A549 (cell line): ENCODE data around the gene LARGE1. TPM values are rescaled to one million over a fixed set of nuclear protein-coding genes. Genes with fewer than 3 reads are reported as not detected.
"Not testable (repeated sequence)": the region's sequence is repeated elsewhere in the genome, so short reads cannot be mapped to it uniquely, and the experiment has no call there.

Experiments
- ATAC-seq, 2 experiments: fragments of 200-7000 bp in 1 of 2; fragments of >200 bp in 1 of 2; cut with Nextera tagmentation in 1 of 2; cut with Tn5 transposase in 1 of 2; 3 replicates each; pipeline versions ENCODE4 v1.8.0 to v1.9.1; 2018 to 2020; ENCODE audit warnings: mild to moderate bottlenecking in 1 of 2, moderate library complexity in 1 of 2
- CTCF ChIA-PET: fragments of 300-600 bp; sonication (Branson Sonifier 250); formaldehyde crosslinking; extraction: SDS; loops from one replicate; lab custom pipeline; 2021; ENCODE audit warnings: antibody characterized with exemption, inconsistent platforms; lab: Yijun Ruan, JAX
- POLR2A ChIA-PET: fragments of 350-600 bp; formaldehyde crosslinking; extraction: SDS; loops from one replicate; lab custom pipeline; 2021; ENCODE audit warnings: antibody characterized with exemption, inconsistent platforms; lab: Yijun Ruan, JAX
- DNase-seq, 2 experiments: peaks; one replicate each; pipeline versions ENCODE4 v3.0.0 to v3.0.0-alpha.2; 2011 to 2016; ENCODE audit warnings: low read depth in 1 of 2, low spot score in 1 of 2
- FAIRE-seq: peaks from 2 replicates; lab custom pipeline; 2011; peaks lifted over from hg19 to GRCh38; lab: Jason Lieb, UNC
- H3K27ac ChIP-seq, 2 experiments: fragments of >200 bp; sonication (Bioruptor Twin); formaldehyde crosslinking; 3 replicates each; pipeline ENCODE4 v1.5.1; 2016 to 2017
- H3K4me1 ChIP-seq: fragments of >200 bp; sonication (Bioruptor Twin); formaldehyde crosslinking; 3 replicates; pipeline ENCODE4 v1.6.1; 2016
- H3K4me2 ChIP-seq: fragments of >200 bp; sonication (Bioruptor Twin); formaldehyde crosslinking; 3 replicates; pipeline ENCODE4 v1.6.1; 2016
- H3K4me3 ChIP-seq: fragments of >200 bp; sonication (Bioruptor Twin); formaldehyde crosslinking; 3 replicates; pipeline ENCODE4 v1.5.1; 2016
- H3K9me3 ChIP-seq: fragments of >200 bp; sonication (Bioruptor Twin); formaldehyde crosslinking; 3 replicates; pipeline ENCODE4 v1.6.1; 2016
- CBX2 ChIP-seq: fragments of 200-600 bp; sonication (generic); IDR thresholded peaks from 2 replicates; pipeline ENCODE4 v1.6.1; 2016; ENCODE audit warnings: low read depth, mild to moderate bottlenecking, borderline replicate concordance
- CBX8 ChIP-seq: fragments of 200-600 bp; sonication (generic); IDR thresholded peaks from 2 replicates; pipeline ENCODE4 v1.6.1; 2016
- EHF ChIP-seq: fragments of 250-450 bp; sonication (Bioruptor Pico); IDR thresholded peaks from 2 replicates; pipeline ENCODE4 v1.5.0; 2020; ENCODE audit warnings: mild to moderate bottlenecking
- EP300 ChIP-seq, 2 experiments: fragments of >200 bp; sonication (Bioruptor Twin); formaldehyde crosslinking; IDR thresholded peaks; 2 replicates in 1 of 2; 3 replicates in 1 of 2; pipeline ENCODE4 v1.6.1; 2016 to 2017
- ESRRA ChIP-seq: fragments of 150-350 bp; IDR thresholded peaks from 2 replicates; pipeline ENCODE4 v1.6.1; 2014; ENCODE audit warnings: mild to moderate bottlenecking, low read length, borderline replicate concordance
- FOXS1 ChIP-seq: fragments of 250-450 bp; sonication (Bioruptor Pico); IDR thresholded peaks from 2 replicates; pipeline ENCODE4 v1.5.0; 2020; ENCODE audit warnings: mild to moderate bottlenecking, moderate library complexity
- HDAC2 ChIP-seq: fragments of 200-600 bp; sonication (generic); IDR thresholded peaks from 2 replicates; pipeline ENCODE4 v1.6.1; 2016
- HOXA7 ChIP-seq: fragments of 250-450 bp; sonication (Bioruptor Pico); IDR thresholded peaks from 2 replicates; pipeline ENCODE4 v1.5.0; 2020; ENCODE audit warnings: mild to moderate bottlenecking, moderate library complexity
- HOXB13 ChIP-seq: fragments of 250-450 bp; sonication (Bioruptor Pico); IDR thresholded peaks from 2 replicates; pipeline ENCODE4 v1.5.0; 2020; ENCODE audit warnings: low read depth, mild to moderate bottlenecking, moderate library complexity
- JUNB ChIP-seq: fragments of >200 bp; sonication (Bioruptor Twin); formaldehyde crosslinking; IDR thresholded peaks from 2 replicates; pipeline ENCODE4 v1.6.1; 2016
- KDM1A ChIP-seq: fragments of 200-600 bp; sonication (generic); IDR thresholded peaks from 2 replicates; pipeline ENCODE4 v1.6.1; 2016; ENCODE audit warnings: low read depth, mild to moderate bottlenecking
- KDM5A ChIP-seq: fragments of 200-600 bp; sonication (generic); IDR thresholded peaks from 2 replicates; pipeline ENCODE4 v1.6.1; 2016; ENCODE audit warnings: antibody characterized with exemption, mild to moderate bottlenecking
- MAZ ChIP-seq: fragments of 150-350 bp; IDR thresholded peaks from 2 replicates; pipeline ENCODE4 v1.6.1; 2014; ENCODE audit warnings: antibody characterized with exemption, low read depth, low read length, borderline replicate concordance
- MYC ChIP-seq: IDR thresholded peaks from 2 replicates; pipeline ENCODE4 v1.6.1; 2012; ENCODE audit warnings: mild to moderate bottlenecking, inconsistent platforms, low read length, improper control_type of control experiment, borderline replicate concordance
- NFE2L2 ChIP-seq: fragments of 150-350 bp; conservative IDR thresholded peaks from 2 replicates; pipeline ENCODE4 v1.6.1; 2014; ENCODE audit warnings: low read length
- NPAS2 ChIP-seq: fragments of 250-450 bp; sonication (Bioruptor Pico); IDR thresholded peaks from 2 replicates; pipeline ENCODE4 v1.8.0; 2022; ENCODE audit warnings: mild to moderate bottlenecking, moderate library complexity, borderline replicate concordance
- NR3C1 ChIP-seq: fragments of >200 bp; sonication (Bioruptor Twin); formaldehyde crosslinking; IDR thresholded peaks from 3 replicates; pipeline ENCODE4 v1.6.1; 2017
- RARB ChIP-seq: fragments of 250-450 bp; sonication (Bioruptor Pico); IDR thresholded peaks from 2 replicates; pipeline ENCODE4 v1.8.0; 2021; ENCODE audit warnings: mild to moderate bottlenecking, moderate library complexity
- RFX5 ChIP-seq: fragments of 450-650 bp; IDR thresholded peaks from 2 replicates; pipeline ENCODE4 v1.7.1; 2014; ENCODE audit warnings: antibody characterized with exemption, mild to moderate bottlenecking, moderate library complexity
- TFCP2L1 ChIP-seq: fragments of 250-450 bp; sonication (Bioruptor Pico); IDR thresholded peaks from 2 replicates; pipeline ENCODE4 v1.5.0; 2021; ENCODE audit warnings: mild to moderate bottlenecking
- ZFP36 ChIP-seq: fragments of 450-650 bp; IDR thresholded peaks from 2 replicates; pipeline ENCODE4 v1.6.1; 2014; ENCODE audit warnings: borderline replicate concordance; ENCODE audit not compliant: partially characterized antibody
- WGBS: methylation state at CpG from one replicate; pipeline ENCODE4 v1.1.6; 2017; ENCODE audit errors: missing lambda C conversion rate; 5-methylcytosine and 5-hydroxymethylcytosine counted together
- polyA plus RNA-seq, 4 experiments: library from polyadenylated mRNA; depleted of rRNA in 3 of 4; stranded (reverse); fragments of >200 nt; fragmentation: RNase III in 1 of 4; extraction: RNeasy Plus Mini Kit Qiagen cat#74134 plus additional on column Dnase treatment in 1 of 4; gene quantifications; 2 replicates in 3 of 4; 3 replicates in 1 of 4; pipeline ENCODE4 v1.2.3, GENCODE V29; 2011 to 2017
- TF ChIP-seq, protein P1 (sequence below): fragments of >200 bp; sonication (Bioruptor Twin); formaldehyde crosslinking; IDR thresholded peaks from 3 replicates; pipeline ENCODE4 v1.6.1; 2016
- TF ChIP-seq, protein P2 (sequence below): IDR thresholded peaks from 2 replicates; pipeline ENCODE4 v1.6.1; 2012; ENCODE audit warnings: low read depth, borderline replicate concordance
- TF ChIP-seq, protein P3 (sequence below): fragments of 250-450 bp; sonication (Bioruptor Pico); IDR thresholded peaks from 2 replicates; pipeline ENCODE4 v1.5.0; 2021; ENCODE audit warnings: mild to moderate bottlenecking, moderate library complexity, borderline replicate concordance
- TF ChIP-seq, protein P4 (sequence below): fragments of 200-600 bp; sonication (generic); IDR thresholded peaks from 2 replicates; pipeline ENCODE4 v1.6.1; 2016; ENCODE audit warnings: antibody characterized with exemption, mild to moderate bottlenecking, moderate library complexity
- TF ChIP-seq, protein P5 (sequence below): fragments of 250-450 bp; sonication (Bioruptor Pico); IDR thresholded peaks from 2 replicates; pipeline ENCODE4 v1.5.0; 2020; ENCODE audit warnings: low read depth, mild to moderate bottlenecking, moderate library complexity

Gene LARGE1
- polyA plus RNA-seq, 2 of the 4 experiments (the other 2 are of a cell fraction) = 2.7 to 5.8 TPM

DNA sequence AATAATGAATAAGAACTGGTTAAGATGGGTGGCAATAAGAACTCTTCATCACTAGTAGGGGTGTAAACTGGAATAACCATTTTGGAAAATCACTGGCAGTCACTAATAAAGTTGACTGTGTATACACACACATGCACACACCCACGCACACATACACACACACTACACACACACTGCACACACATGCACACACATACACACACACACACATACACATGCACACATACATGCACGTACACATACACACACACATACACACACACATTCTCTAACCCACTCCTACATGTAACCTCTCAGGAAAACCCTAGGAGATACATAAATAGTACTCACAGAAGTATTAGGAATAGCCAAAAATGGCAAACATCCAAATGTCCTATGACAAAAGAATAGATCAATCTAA is 455.6 kb downstream of the LARGE1 start (continued):
- TF ChIP-seq KDM1A = no peak
- TF ChIP-seq RFX5 = no peak
- TF ChIP-seq NFE2L2 = no peak

DNA sequence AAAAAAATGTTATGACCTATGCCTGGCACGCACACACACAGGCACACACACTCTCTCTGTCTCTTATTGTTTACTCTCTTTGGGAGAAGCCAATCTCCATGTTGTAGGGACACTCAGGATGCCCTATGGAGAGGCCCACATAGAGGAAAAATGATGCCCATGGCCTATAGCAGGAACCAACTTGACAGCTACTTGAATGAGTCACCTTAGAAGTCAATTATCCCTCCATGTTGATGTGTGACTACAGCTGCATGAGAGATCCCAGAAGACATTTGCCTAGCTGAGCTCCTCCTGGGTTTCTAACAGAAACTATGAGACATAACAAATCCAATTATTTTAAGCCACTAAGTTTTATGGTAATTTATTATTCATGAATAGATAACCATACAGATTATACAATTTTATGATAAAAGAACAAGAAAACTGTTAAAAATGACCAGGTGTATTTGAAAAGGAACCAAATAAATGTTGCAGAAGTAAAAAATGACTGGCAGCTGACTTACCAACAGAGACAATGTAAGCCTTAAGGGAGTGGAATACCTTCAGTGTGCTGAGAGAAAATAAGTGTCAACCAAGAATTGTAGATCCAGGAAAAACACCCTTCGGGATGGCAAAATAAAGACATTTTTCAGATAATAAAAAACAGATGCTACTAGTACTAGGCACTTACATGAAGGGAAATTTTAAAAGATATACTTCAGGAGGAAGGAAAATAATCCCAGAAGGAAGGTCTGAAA is 458.4 kb downstream of the LARGE1 start:
- FAIRE-seq = no peak
- TF ChIP-seq NR3C1 (no peak), CBX2 (no peak), HDAC2 (no peak), MYC (no peak), ESRRA (no peak), KDM5A (no peak), CBX8 (no peak), TFCP2L1 (no peak), HOXA7 (no peak), MAZ (no peak), RARB (no peak), JUNB (no peak), EHF (CRISPR knock-in tag) (no peak), EP300 (IDR thresholded peaks at IDR 0.05) (no peak), ZFP36 (no peak), FOXS1 (CRISPR knock-in tag) (no peak), HOXB13 (CRISPR knock-in tag) (no peak)
- TF ChIP-seq, protein P1, sequence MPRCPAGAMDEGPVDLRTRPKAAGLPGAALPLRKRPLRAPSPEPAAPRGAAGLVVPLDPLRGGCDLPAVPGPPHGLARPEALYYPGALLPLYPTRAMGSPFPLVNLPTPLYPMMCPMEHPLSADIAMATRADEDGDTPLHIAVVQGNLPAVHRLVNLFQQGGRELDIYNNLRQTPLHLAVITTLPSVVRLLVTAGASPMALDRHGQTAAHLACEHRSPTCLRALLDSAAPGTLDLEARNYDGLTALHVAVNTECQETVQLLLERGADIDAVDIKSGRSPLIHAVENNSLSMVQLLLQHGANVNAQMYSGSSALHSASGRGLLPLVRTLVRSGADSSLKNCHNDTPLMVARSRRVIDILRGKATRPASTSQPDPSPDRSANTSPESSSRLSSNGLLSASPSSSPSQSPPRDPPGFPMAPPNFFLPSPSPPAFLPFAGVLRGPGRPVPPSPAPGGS = no peak
- TF ChIP-seq, protein P2, sequence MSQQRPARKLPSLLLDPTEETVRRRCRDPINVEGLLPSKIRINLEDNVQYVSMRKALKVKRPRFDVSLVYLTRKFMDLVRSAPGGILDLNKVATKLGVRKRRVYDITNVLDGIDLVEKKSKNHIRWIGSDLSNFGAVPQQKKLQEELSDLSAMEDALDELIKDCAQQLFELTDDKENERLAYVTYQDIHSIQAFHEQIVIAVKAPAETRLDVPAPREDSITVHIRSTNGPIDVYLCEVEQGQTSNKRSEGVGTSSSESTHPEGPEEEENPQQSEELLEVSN = no peak
- no peak overlapping the region for H3K4me2 ChIP-seq
- H3K9me3 ChIP-seq = peaks cover 8% of the 10 kb centered on the region; the same call in 2 of the 3 replicates
- no peak for ATAC-seq
- CTCF ChIA-PET = no interaction called here
- POLR2A ChIA-PET = no interaction called here
- 65% methylated on average over 2 of the region's 2 CpGs for WGBS
- no peak overlapping the region for H3K27ac ChIP-seq
- no peaks in the 10 kb centered on the region for H3K4me1 ChIP-seq
- peak in 1 of 2 experiments; percentile 4 for DNase-seq
- no peak overlapping the region for H3K4me3 ChIP-seq

DNA sequence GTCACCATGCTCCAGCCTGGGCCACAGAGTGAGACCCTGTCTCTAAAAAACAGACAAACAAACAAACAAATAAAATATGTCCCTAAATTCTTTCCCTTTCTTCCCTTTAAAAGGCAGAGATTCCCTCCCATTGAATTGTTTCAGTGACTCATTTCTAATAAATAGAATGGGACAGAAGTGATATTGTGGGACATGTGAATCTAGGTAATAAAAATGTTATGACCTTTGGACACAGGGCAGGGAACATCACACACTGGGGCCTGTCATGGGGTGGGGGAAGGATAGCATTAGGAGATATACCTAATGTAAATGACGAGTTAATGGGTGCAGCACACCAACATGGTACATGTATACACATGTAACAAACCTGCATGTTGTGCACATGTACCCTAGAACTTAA is 459.0 kb downstream of the LARGE1 start:
- H3K9me3 ChIP-seq, DNase-seq, POLR2A ChIA-PET, ATAC-seq, CTCF ChIA-PET, H3K4me2 ChIP-seq, FAIRE-seq, H3K4me1 ChIP-seq, H3K4me3 ChIP-seq, H3K27ac ChIP-seq: not testable (repeated sequence)
- 7% methylated on average over 1 of the region's 1 CpG for WGBS

DNA sequence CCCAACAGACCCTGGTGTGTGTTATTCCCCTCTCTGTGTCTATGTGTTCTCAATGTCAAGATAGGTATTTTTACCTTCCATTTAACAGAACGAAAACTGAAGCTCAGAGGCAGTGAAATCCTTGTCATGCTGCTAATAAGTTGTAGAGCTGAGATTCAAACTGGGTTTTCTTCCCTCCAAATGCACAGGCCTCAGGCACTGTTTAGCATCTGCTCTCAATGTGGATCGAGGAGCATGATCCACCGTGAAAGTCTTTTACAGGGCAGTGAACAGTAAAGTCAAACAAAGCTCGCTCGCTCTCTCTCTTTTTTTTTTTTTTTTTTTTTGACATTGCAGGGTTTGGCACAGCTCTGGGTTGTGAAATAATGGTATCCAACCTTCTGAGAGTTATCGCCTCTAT is 461.1 kb downstream of the LARGE1 start:
- WGBS = 92% methylated on average over 6 of the region's 6 CpGs
- no peak overlapping the region for H3K4me3 ChIP-seq
- H3K9me3 ChIP-seq = peaks cover 8% of the 10 kb centered on the region; the same call in 2 of the 3 replicates
- ChIA-PET CTCF (no interaction called here), POLR2A (no interaction called here)
- H3K4me1 ChIP-seq = no peaks in the 10 kb centered on the region
- no peak for ATAC-seq
- H3K4me2 ChIP-seq = no peak overlapping the region
- no peak overlapping the region for H3K27ac ChIP-seq
- FAIRE-seq = no peak
- no peak for DNase-seq
- TF ChIP-seq, protein P3, sequence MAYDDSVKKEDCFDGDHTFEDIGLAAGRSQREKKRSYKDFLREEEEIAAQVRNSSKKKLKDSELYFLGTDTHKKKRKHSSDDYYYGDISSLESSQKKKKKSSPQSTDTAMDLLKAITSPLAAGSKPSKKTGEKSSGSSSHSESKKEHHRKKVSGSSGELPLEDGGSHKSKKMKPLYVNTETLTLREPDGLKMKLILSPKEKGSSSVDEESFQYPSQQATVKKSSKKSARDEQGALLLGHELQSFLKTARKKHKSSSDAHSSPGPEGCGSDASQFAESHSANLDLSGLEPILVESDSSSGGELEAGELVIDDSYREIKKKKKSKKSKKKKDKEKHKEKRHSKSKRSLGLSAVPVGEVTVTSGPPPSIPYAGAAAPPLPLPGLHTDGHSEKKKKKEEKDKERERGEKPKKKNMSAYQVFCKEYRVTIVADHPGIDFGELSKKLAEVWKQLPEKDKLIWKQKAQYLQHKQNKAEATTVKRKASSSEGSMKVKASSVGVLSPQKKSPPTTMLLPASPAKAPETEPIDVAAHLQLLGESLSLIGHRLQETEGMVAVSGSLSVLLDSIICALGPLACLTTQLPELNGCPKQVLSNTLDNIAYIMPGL = no peak
- TF ChIP-seq CBX2 (no peak), NPAS2 (CRISPR knock-in tag) (no peak)
- TF ChIP-seq, protein P4, sequence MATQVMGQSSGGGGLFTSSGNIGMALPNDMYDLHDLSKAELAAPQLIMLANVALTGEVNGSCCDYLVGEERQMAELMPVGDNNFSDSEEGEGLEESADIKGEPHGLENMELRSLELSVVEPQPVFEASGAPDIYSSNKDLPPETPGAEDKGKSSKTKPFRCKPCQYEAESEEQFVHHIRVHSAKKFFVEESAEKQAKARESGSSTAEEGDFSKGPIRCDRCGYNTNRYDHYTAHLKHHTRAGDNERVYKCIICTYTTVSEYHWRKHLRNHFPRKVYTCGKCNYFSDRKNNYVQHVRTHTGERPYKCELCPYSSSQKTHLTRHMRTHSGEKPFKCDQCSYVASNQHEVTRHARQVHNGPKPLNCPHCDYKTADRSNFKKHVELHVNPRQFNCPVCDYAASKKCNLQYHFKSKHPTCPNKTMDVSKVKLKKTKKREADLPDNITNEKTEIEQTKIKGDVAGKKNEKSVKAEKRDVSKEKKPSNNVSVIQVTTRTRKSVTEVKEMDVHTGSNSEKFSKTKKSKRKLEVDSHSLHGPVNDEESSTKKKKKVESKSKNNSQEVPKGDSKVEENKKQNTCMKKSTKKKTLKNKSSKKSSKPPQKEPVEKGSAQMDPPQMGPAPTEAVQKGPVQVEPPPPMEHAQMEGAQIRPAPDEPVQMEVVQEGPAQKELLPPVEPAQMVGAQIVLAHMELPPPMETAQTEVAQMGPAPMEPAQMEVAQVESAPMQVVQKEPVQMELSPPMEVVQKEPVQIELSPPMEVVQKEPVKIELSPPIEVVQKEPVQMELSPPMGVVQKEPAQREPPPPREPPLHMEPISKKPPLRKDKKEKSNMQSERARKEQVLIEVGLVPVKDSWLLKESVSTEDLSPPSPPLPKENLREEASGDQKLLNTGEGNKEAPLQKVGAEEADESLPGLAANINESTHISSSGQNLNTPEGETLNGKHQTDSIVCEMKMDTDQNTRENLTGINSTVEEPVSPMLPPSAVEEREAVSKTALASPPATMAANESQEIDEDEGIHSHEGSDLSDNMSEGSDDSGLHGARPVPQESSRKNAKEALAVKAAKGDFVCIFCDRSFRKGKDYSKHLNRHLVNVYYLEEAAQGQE = no peak
- TF ChIP-seq, protein P5, sequence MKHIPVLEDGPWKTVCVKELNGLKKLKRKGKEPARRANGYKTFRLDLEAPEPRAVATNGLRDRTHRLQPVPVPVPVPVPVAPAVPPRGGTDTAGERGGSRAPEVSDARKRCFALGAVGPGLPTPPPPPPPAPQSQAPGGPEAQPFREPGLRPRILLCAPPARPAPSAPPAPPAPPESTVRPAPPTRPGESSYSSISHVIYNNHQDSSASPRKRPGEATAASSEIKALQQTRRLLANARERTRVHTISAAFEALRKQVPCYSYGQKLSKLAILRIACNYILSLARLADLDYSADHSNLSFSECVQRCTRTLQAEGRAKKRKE = no peak
